HG02623 (cell line): ENCODE data around the gene THAP2.
"Not testable (repeated sequence)": the region's sequence is repeated elsewhere in the genome, so short reads cannot be mapped to it uniquely, and the experiment has no call there.

Experiments used
- ATAC-seq: cut with Tn5 transposase; IDR thresholded peaks from one replicate; pipeline ENCODE4 v1.9.1; 2021; ENCODE audit warnings: moderate library complexity; ENCODE audit not compliant: unreplicated experiment

THAP2 gene

DNA sequence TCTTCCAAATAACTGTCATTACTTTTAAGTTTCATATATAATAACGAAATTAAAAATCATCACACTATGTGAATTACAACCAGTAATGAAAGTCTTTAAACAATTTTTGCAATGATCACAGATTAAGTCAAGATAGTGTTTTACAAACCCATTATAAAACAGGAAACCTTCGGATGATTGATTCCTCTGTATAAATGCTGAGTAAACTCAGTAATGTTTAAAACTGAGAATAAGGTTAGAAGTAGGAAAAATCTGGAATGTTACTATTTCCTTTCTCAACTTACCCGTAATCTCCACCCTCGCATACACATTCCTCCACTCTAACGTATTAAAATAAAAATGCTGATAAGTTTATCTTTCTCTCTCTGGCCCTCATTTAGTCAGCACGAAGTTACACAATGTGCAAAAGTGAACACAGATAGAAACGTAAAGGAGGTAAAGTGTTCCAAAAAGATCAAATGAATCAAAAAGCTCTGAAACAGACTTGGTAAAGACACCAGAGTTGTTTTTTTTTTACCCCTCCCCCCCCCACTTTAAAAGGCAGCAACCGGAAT, 2.0 kb upstream of the THAP2 start:
- no peak for ATAC-seq

DNA sequence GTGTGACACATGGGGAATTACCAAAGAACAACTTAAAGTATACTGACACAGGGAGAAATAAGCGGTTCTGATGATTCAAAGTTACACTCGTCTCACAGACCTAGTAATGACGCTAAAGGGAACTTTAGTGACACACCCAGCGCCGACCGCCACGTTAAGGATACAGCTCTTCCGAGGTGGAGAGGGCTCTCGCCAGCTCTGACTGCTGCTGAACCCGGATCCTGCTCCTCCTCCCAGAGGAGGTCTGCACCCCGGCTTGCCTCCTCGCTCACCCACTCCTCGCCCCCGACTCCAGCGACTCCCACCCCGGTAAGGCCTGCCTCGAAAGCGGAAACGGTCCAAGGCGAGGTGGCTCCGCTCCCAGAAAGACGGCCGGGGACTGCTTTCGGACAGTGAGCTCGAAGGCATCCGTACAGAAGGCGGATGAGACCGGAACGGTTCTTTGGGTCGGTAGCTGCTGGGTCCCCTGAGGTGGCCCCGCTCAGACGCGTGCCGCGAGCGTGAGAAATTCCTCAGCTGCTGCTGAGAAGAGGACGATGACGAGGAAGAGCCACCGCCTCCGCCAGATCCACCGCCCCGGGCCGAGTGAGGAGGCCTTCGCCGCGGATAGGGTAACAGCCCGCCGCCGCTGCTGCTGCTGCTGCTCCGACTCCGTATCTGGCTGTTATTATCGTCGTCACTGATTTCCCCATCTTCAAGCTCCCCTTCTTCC, 1.1 kb upstream of the THAP2 start:
- ATAC-seq, result peak; percentile 22

- ATAC-seq, result no peak
Observed at GRCh38 chr12:71664411-71665089, 449 bp downstream of the THAP2 start.

GRCh38 chr12:71665090-71665463, 976 bp downstream of the THAP2 start:
- no peak for ATAC-seq

DNA sequence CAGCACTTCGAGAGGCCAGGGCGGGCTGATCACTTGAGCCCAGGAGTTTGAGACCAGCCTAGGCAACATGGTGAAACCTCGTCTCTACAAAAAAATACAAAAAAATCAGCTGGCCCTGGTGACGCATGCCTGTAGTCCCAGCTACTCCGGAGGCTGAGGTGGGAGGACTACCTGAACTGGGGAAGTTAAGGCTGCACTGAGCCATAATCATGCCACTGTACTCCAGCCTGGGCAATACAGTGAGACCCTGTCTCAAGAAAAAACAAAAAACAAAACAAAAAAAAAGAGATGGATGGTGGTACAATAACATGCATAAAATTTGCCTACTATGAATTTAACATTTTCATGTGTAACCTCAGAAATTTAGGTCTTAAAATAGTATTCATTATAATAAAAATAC, 2.2 kb downstream of the THAP2 start:
- no peak for ATAC-seq

GRCh38 chr12:71671311-71671710, 7.2 kb downstream of the THAP2 start:
- ATAC-seq, result no peak

GRCh38 chr12:71671816-71672215, 7.7 kb downstream of the THAP2 start:
- ATAC-seq, result no peak

GRCh38 chr12:71682466-71682865, 18.4 kb downstream of the THAP2 start:
- no peak for ATAC-seq

DNA sequence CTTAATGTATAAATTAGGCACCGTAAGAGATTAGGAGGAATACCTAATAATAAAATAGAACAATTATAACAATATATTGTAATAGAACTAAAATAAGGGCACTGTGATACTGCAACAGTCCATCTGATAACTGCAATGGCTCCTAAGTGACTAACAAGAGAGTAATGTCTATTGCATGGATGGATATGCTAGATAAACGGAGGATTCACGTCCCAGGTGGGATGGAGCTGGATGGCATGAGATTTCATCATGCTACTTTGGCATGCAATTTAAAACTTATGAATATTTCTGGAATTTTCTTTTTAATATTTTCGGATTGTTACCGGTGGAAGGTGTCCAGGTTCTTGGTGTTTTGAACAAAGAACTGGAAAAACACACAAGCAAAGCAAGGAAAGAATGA, 19.5 kb downstream of the THAP2 start:
- no peak for ATAC-seq

DNA sequence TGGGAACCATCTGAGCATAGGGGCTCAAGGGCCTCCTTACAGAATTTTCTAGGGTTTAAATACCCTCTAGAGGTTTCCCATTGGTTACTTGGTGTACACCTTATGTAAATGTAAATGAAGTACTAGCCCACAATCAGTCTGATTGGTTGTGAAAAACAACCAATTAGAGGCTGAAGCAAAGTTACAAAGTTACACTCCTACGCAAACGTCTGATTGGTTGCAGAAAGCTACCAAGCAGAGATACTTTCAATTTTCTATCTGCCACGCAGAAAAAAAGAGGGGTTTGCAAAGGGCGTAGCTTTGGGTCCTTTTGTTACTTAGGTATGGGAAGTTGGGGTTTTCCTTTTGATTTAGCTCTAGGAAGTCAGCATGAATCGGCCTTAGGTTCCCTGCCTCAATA, 20.0 kb downstream of the THAP2 start:
- no peak for ATAC-seq

GRCh38 chr12:71685312-71685906, 21.3 kb downstream of the THAP2 start:
- no peak for ATAC-seq

DNA sequence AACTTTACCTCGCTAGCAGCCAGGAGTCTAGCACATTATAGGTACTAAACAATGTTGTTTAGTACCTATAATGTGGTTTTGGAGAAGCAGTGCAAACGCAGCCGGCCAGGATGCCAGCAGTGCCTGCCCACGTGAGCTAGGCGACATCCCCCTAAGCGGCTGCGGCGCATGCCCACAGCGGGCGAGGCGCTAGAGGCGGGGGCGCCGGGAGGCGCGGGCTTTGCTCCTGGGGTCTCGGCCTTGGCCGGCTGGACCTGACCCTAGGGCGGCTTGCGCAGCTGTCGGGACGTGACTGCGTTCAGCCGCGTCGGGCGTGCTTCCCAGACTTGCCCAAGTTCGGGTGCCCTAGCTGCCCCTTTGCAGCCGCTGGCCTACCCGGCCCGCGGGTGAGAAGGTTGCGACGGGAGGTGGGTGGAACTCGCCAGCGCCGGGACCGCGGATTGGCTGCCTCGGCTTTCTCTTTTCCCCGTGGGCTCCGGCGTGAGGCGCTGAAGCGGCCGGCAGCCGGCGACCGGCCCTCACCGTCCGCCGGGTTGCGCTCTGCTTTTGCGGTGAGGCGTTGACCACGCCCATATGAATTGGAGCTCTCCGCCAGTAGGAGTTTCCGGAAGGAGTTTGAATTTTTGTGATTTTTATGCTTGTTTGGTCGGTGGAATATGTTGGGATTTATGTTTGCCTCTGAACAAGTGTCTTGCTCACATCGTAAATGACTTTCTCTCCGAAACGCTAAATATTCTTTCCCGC, 22.0 kb downstream of the THAP2 start, which contains the start of gene TMEM19:
Gene TMEM19, plus strand, starts transcription at position 169 of the 744 bp plus-strand sequence. CDS start 599 bp downstream, outside the sequence.
- peak; percentile 77 for ATAC-seq

DNA sequence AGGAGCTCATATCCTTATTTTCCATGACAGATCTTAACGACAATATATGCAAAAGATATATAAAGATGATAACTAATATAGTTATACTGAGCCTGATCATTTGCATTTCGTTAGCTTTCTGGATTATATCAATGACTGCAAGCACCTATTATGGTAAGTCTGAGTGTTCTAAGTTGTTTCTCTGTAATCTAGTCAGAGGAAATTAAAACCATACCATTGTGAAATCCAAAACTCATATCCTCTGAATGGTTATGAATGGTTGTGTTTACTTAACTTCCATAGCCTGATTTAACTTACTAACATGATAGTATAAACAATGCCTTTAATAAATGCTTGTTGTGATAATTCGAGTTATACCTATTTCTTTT, 22.5 kb downstream of the THAP2 start:
- no peak for ATAC-seq

- not testable (repeated sequence) for ATAC-seq
Observed at GRCh38 chr12:71687172-71687571, 23.1 kb downstream of the THAP2 start.

DNA sequence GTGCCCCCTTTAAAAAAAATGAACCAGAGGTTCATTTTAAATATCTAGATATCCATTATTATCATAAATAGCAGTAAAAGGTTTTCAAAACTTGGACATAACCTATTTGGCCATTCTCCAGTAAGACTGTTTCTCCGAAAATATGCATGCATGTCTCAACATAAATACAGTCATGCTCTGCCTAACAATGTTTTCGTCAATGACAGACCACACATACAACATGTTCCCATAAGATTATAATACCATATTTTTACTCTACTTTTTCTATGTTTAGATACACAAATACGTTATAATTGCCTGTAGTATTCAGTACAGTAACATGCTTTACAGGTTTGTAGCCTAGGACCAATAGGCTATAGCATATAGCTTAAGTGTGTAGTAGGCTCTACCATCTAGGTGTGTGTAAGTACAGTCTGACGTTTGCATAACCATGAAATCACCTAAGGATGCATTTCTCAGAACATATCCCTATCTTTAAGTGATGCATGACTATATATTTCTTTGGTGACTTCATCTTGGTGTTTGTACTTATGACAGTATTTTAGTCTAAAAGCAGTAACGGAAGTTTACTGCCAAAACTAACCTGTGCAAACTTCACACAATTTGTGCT, 25.0 kb downstream of the THAP2 start:
- no peak for ATAC-seq

DNA sequence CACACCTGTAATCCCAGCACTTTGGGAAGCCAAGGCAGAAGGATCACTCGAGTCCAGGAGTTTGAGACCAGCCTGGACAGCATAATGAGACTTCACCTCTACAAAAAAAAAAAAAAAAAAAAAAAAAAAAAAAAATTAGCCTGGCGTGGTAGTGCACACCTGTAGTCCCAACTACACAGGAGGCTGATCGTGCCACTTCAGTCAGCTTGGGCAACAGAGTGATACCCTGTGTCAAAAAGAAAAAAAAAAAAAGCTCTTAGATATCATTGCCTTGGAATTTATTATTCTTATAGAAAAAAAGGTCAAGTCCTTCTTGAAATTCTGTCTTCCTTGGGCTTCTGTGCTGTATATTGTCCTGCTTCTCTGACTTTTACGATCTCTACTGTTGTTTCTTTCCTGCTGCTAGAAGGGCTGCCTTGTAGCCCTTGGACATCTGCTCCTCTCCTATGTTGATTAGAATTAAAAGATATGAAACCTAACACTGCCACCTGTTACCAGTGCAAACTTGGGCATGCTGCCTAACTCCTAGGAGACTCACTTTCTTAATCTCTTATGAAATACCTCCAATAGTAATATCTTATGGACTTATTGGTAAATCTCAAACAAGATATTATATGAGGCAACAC, 27.5 kb downstream of the THAP2 start:
- no peak for ATAC-seq

DNA sequence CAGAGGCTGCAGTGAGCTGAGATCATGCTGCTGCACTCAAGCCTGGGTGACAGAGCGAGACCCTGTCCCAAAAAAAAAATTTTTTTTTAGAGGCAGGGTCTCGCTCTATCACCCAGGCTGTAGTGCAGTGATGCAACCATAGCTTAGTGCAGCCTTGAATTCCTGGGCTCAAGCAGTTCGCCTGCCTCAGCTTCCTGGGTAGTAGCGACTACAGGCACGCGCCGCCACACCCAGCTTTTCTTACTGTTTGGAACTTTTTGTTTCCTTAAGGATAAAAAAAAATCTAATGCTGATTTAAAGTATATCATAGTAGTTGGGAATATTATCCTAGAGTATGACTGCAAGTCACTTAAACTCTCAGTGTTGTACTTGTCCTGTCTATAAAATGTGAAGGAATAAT, 29.0 kb downstream of the THAP2 start:
- no peak for ATAC-seq

GRCh38 chr12:71693651-71694050, 29.6 kb downstream of the THAP2 start:
- peak; percentile 2 for ATAC-seq

- peak; percentile 87 for ATAC-seq
Observed at GRCh38 chr12:71694099-71694820, 30.2 kb downstream of the THAP2 start.

DNA sequence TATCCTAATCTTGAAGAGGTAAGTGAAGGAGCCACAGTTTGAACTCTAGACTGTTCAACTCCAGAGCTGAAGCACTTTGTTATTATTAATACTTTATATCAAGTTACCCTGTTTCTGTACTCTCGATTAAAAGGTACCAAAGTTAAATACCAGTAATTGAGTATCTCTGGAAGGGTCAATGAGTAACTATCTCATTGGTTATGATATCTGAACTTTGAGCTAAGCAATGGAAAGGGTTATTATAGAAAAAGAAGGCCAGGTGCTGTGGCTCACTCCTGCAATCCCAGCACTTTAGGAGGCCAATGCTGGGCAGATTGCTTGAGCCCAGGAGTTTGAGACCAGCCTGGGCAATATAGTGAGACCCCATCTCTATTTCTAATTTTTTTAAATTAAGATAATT, 31.7 kb downstream of the THAP2 start:
- ATAC-seq, result no peak
